HepG2 (cell line): ENCODE results near the gene WNT5B. TPM values are rescaled to one million over a fixed set of nuclear protein-coding genes. Genes with fewer than 3 reads are reported as not detected.

ENCODE experiments used
- AGO2 ChIP-seq: fragments of 200-400 bp; formaldehyde crosslinking; optimal IDR thresholded peaks from 2 replicates; pipeline ENCODE3; 2017; ENCODE audit warnings: mild to moderate bottlenecking, low read depth, low read length, moderate library complexity
- ATF2 ChIP-seq: sonication (generic); formaldehyde crosslinking; IDR thresholded peaks from 2 replicates; pipeline ENCODE4 v1.4.0; 2020; ENCODE audit warnings: missing genetic modification reagents
- BCL6 ChIP-seq: IDR thresholded peaks from 2 replicates; pipeline ENCODE4 v1.6.1; 2016; ENCODE audit warnings: missing genetic modification reagents, missing compliant biosample characterization
- CENPBD1 ChIP-seq: sonication (generic); formaldehyde crosslinking; IDR thresholded peaks from 2 replicates; pipeline ENCODE4 v1.8.0; 2022; ENCODE audit warnings: missing genetic modification reagents, low read depth, mild to moderate bottlenecking, borderline replicate concordance
- E2F5 ChIP-seq: sonication (generic); formaldehyde crosslinking; conservative IDR thresholded peaks from 2 replicates; pipeline ENCODE4 v1.4.0; 2020; ENCODE audit warnings: missing genetic modification reagents
- HDAC1 ChIP-seq: sonication (generic); formaldehyde crosslinking; IDR thresholded peaks from 2 replicates; pipeline ENCODE4 v1.5.1; 2020; ENCODE audit warnings: mild to moderate bottlenecking, missing genetic modification reagents
- IKZF5 ChIP-seq: IDR thresholded peaks from 2 replicates; pipeline ENCODE4 v1.6.1; 2018; ENCODE audit warnings: missing genetic modification reagents, mild to moderate bottlenecking, missing compliant biosample characterization
- LCORL ChIP-seq, 2 experiments: fragments of 450-650 bp in 1 of 2; sonication (generic) in 1 of 2; formaldehyde crosslinking in 1 of 2; IDR thresholded peaks; 2 replicates each; pipeline versions ENCODE4 v1.5.0 to v1.6.1; 2017 to 2020; ENCODE audit warnings: antibody characterized with exemption in 1 of 2, missing genetic modification reagents in 1 of 2
- MEF2D ChIP-seq: sonication (generic); formaldehyde crosslinking; IDR thresholded peaks from 2 replicates; pipeline ENCODE4 v1.5.1; 2020; ENCODE audit warnings: mild to moderate bottlenecking, missing genetic modification reagents
- PHF8 ChIP-seq: sonication (generic); formaldehyde crosslinking; IDR thresholded peaks from 2 replicates; pipeline ENCODE4 v1.5.0; 2020; ENCODE audit warnings: missing genetic modification reagents
- POLR2A ChIP-seq, 2 experiments: IDR thresholded peaks; 2 replicates each; pipeline ENCODE4 v1.6.1; 2011; ENCODE audit warnings: low read depth in 2 of 2, low read length in 2 of 2, mild to moderate bottlenecking in 1 of 2, moderate library complexity in 1 of 2; ENCODE audit not compliant: insufficient read depth in 1 of 2
- POLR2G ChIP-seq: fragments of 200-400 bp; formaldehyde crosslinking; IDR thresholded peaks from 2 replicates; pipeline ENCODE4 v1.6.1; 2018; ENCODE audit warnings: mild to moderate bottlenecking, low read depth, low read length, moderate library complexity
- SMYD3 ChIP-seq: sonication (generic); formaldehyde crosslinking; IDR thresholded peaks from 2 replicates; pipeline ENCODE4 v1.8.1; 2023; ENCODE audit warnings: mild to moderate bottlenecking, missing genetic modification reagents
- STAG1 ChIP-seq: sonication (generic); formaldehyde crosslinking; IDR thresholded peaks from 2 replicates; pipeline ENCODE4 v1.4.0; 2020; ENCODE audit warnings: missing genetic modification reagents
- UBTF ChIP-seq: sonication (generic); formaldehyde crosslinking; IDR thresholded peaks from 2 replicates; pipeline ENCODE4 v1.4.0; 2020; ENCODE audit warnings: mild to moderate bottlenecking, missing genetic modification reagents
- ZBTB33 ChIP-seq: sonication (generic); formaldehyde crosslinking; IDR thresholded peaks from 2 replicates; pipeline ENCODE4 v1.4.0; 2020; ENCODE audit warnings: missing genetic modification reagents
- ZEB1 ChIP-seq: IDR thresholded peaks from 2 replicates; pipeline ENCODE4 v1.6.1; 2012; ENCODE audit warnings: mild to moderate bottlenecking, low read depth, inconsistent platforms; ENCODE audit not compliant: insufficient replicate concordance
- ZFY ChIP-seq: sonication (generic); formaldehyde crosslinking; IDR thresholded peaks from 2 replicates; pipeline ENCODE4 v1.4.0; 2020; ENCODE audit warnings: missing genetic modification reagents
- ZNF430 ChIP-seq: sonication (generic); formaldehyde crosslinking; IDR thresholded peaks from 2 replicates; pipeline ENCODE4 v1.9.0; 2021; ENCODE audit warnings: mild to moderate bottlenecking, missing genetic modification reagents
- ZNF749 ChIP-seq: sonication (generic); formaldehyde crosslinking; IDR thresholded peaks from 2 replicates; pipeline ENCODE4 v1.8.0; 2022; ENCODE audit warnings: mild to moderate bottlenecking, missing genetic modification reagents, moderate library complexity, borderline replicate concordance
- polyA plus RNA-seq, 8 experiments: library from polyadenylated mRNA; depleted of rRNA in 3 of 8; stranded (reverse) in 7 of 8; unstranded in 1 of 8; fragments of >200 nt; fragmentation: Illumina TruSeq in 4 of 8; extraction: Trizol in 4 of 8; gene quantifications; 2 replicates each; pipeline versions ENCODE4 v1.2.1 to v1.2.3, GENCODE V29; 2011 to 2016; ENCODE audit warnings: low read depth in 4 of 8, missing spikeins in 1 of 8, mixed read lengths in 1 of 8; ENCODE audit not compliant: insufficient read depth in 1 of 8
- total RNA-seq, 5 experiments: library from RNA; depleted of rRNA; stranded (reverse); fragments of >200 nt; fragmentation: Illumina TruSeq; extraction: Trizol; gene quantifications; 2 replicates each; pipeline ENCODE4 v1.2.3, GENCODE V29; 2016; ENCODE audit warnings: low read depth in 1 of 5

WNT5B gene
- total and polyA plus RNA-seq, 2 of the 13 experiments (the other 11 are each of a cell fraction or from before 2014, with no cell fraction given), result 0.04 TPM; not detected in 1

GRCh38 chr12:1691123-1692007 is 62.3 kb downstream of the WNT5B start (continued):
- TF ChIP-seq E2F5 (CRISPR knock-in tag), result no peak
- peak; percentile 24 for TF ChIP-seq ZEB1
- peak; percentile 75 for TF ChIP-seq BCL6 (CRISPR knock-in tag)
- no peak for TF ChIP-seq POLR2G
- no peak for TF ChIP-seq ATF2 (CRISPR knock-in tag)
- peak; percentile 80 for TF ChIP-seq UBTF
- peak; percentile 45; the same call in 1 of the 2 replicates for TF ChIP-seq ZNF430
- TF ChIP-seq POLR2A (IDR thresholded peaks at IDR 0.05; ENCODE audit: insufficient read depth in 1 of 2, low read depth in 2 of 2, low read length in 2 of 2), result 0 out of 4 replicates have a peak, but pooled peaks of 1 of the 2 experiments have one; percentile 50
- TF ChIP-seq ZNF749, result 0 out of 2 replicates have a peak, but pooled peaks have one; percentile 53
- 0 out of 2 replicates have a peak, but pooled peaks have one; percentile 30 for TF ChIP-seq ZFY (CRISPR knock-in tag)
- TF ChIP-seq IKZF5, result no peak
- TF ChIP-seq SMYD3, result no peak
- TF ChIP-seq HDAC1 (CRISPR knock-in tag), result no peak
- TF ChIP-seq ZBTB33, result no peak
- no peak for TF ChIP-seq LCORL (IDR thresholded peaks at IDR 0.05)
- no peak for TF ChIP-seq LCORL (CRISPR knock-in tag; IDR thresholded peaks at IDR 0.05)
- peak; percentile 91 for TF ChIP-seq AGO2
- no peak for TF ChIP-seq CENPBD1 (CRISPR knock-in tag)
- TF ChIP-seq MEF2D (CRISPR knock-in tag), result 0 out of 2 replicates have a peak, but pooled peaks have one; percentile 19
- peak; percentile 14; the same call in 1 of the 2 replicates for TF ChIP-seq STAG1 (CRISPR knock-in tag)
- TF ChIP-seq PHF8 (CRISPR knock-in tag), result peak; percentile 60
